ENCODE results near the gene TSTD1.
"Not testable (repeated sequence)": the region's sequence is repeated elsewhere in the genome, so short reads cannot be mapped to it uniquely, and the experiment has no call there.

TSTD1 gene

DNA sequence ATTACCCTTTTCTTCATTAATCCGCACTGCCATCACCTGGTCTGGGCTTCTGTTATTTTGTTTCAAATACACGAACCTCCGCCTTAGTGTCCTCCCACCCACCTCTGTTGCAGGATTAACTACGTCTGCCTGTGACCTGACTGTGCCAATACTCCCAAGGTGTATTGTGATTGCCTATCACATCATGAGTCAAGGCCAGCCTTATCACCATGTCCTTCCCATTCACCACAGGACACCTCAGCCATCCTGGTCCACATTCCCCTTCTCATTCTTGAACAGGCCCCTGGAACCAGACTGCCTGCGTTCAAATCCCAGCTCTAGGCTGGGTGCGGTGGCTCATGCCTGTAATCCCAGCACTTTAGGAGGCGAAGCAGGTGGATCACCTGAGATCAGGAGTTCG is 32.2 kb downstream of the TSTD1 start:
- no peak for DNase-seq

DNA sequence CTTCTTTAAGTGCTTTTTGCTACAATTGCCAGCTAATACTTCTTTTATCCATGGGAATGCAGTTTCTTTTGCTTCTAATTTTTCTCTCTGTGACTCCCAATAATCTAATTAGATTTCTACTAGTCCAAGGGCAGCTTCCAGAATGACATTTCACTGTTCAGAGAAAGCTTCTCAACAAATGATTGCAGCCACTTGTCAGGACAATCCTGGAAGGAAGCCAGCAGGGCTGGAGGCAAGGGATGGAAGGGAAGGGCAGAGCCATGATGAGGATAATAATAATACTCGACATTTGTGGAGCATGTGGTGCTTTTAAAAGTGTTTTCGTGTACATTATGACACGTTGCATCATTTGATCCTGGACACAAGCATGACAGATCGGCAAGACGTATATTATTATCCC is 37.2 kb downstream of the TSTD1 start:
- DNase-seq, result no peak

DNA sequence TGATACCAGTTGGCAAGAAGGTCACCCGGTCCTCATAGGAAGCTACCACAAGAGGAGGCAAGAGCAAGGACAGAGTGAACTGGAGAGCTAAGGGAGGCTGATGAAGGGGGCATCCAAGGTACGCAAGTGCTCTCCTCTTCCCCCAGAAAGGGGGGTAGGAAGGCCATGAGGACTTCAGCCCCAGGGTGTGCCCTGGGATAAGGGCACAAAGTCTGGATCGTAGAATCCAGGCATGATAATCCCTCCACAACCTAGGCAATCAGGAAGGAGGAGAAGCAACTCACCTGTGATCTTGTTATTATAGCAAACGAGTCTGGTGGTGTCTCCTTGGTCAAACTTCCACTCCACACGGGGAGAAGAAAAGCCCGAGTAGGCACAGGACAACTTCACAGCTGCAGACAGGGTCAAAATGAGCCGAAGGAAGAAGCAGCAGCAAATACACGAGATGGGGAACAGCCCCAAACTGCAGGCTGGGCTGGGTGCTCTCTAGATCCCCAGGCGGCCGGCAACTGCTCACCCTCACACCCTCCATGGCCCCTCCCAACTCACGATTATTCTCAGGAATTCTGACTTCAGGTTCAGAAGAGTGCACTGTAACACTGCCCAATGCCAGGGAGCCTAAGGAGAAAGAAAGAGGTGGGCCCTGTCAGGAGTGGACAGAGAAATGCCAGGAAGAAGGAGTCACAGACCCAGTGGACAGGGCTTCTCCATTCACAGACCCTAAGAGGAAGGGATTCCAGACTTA is 37.9 kb downstream of the TSTD1 start:
- DNase-seq, result no peak

DNA sequence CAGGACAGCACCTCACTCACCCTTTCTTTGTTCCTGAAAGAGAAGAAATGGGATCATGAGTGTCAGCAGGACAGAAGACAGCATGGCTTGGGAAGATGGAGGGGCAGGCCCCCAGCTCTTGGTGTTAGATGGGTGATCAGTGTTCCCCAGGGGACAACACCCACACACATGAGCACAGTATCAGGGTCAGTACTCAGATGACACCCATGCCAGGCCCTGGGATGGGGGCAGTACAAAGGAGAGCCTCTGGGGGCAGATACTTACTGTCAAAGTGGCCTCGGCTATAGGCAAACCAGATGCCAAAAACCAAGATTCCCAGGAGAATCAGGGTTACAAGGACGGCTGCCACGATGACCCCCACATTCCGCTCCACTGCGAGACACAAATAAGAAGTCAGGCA is 39.4 kb downstream of the TSTD1 start:
- no peak for DNase-seq

DNA sequence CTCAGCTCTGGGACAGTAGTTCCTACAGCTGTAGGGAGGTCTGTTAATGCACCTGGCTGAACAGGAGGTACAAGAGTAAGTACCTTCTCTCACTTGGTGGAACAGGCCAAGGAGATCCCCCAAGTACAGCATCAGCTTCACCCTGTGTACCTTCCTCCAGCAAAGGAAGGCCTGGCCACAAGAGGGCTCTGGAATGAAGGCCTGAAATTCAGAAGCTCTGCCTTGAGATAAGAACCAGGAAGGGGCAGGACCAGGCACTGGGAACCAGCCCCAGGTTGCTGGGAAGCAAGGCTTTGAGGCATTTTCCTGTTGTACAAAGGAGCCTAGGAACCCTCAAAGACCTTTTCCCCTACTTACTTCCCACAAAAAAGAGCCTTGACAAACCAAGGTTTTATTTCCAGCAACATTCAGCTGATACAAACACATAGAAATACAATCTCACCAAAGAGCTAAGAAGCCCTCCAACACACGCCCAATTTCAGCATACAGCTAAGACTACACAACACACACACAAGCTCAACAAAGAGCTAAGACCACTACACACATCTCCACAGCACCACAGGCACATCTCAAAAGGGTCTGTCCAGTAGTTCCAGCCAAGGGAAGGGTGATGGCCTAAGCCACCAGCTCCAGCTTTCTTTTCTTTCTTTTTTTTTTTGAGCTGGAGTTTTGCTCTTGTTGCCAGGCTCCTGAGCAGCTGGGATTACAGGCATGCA is 41.3 kb downstream of the TSTD1 start:
- DNase-seq, result peak; percentile 45

DNA sequence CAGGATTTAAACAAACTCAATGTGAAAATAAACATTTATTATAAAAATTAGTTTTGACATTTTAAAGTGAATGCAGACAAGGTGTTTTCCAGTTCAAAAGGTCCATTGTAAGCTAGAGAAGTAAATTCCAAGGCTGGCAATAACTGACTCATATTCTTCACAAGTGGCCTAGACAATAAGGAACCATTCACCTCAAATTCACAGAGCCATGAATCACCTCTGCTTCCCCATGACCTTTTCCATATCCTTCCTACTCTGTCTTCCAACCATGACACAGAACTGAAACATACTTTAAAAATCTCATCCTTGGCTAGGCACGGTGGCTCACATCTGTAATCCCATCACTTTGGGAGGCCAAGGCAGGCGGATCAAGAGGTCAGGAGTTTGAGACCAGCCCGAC is 42.6 kb downstream of the TSTD1 start:
- no peak for DNase-seq

DNA sequence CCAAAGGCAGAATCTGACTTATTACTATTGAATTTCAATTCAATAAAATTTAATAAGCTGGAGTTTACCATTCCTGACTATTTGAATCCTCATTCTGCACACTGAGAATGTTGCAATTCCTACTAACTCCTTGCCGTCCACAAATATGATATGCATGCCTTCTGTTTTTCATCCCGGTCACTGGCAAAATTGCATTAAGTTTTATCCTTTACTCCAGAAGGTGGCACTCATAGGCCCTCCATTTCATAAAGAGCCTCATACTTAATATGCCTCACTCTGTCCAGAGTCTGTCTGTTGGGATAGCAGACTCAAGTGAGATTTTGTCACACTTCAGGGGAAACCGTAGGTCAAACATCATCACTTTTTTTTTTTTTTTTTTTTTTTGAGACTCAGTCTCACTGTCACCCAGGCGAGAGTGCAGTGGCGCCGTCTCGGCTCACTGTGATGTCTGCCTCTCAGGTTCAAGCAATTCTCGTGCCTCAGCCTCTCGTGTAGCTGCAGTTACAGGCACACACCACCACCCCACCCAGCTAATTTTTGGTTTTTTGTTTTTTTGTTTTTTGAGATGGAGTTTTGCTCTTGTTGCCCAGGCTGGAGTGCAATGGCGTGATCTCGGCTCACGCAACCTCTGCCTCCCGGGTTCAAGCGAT is 45.1 kb downstream of the TSTD1 start:
- peak; percentile 8 for DNase-seq

DNA sequence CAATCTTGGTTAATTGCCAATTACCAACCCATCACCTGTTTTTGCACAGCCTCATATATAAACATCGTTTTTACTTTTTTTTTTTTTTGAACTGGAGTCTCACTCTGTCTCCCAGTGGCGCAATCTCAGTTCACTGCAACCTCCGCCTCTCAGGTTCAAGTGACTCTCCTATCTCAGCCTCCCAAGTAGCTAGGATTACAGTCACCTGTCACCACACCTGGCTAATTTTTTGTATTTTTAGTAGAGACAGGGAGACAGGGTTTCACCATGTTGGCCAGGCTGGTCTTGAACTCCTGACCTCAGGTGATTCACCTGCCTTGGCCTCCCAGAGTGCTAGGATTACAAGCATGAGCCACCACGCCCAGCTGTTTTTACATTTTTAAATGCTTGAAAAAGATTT is 46.7 kb downstream of the TSTD1 start:
- DNase-seq, result not testable (repeated sequence)
